Esophagus mucosa (tissue), 1 donor: ENCODE results near the gene BNIP5. TPM values are rescaled to one million over a fixed set of nuclear protein-coding genes. Genes with fewer than 3 reads are reported as not detected.
"Not testable (repeated sequence)": the region's sequence is repeated elsewhere in the genome, so short reads cannot be mapped to it uniquely, and the experiment has no call there.

Experiments
- ATAC-seq: fragments of 200-7000 bp; cut with Tn5 transposase; one replicate; pipeline ENCODE4 v1.9.1; 2020
- total RNA-seq: library from RNA; stranded (reverse); gene quantifications from one replicate; pipeline ENCODE4 v1.2.4, GENCODE V29; 2023
- donor health status: DM: yes; HTN: yes; CAD: no.

BNIP5 gene
- total RNA-seq, 1 donor from 2014 or later: not detected

GRCh38 chr6:36364669-36365479 is 28.2 kb upstream of the BNIP5 start:
- no peak for ATAC-seq

GRCh38 chr6:36364061-36364635 is 27.5 kb upstream of the BNIP5 start:
- not testable (repeated sequence) for ATAC-seq

- not testable (repeated sequence) for ATAC-seq
Measured at GRCh38 chr6:36363371-36363752, 26.7 kb upstream of the BNIP5 start.

GRCh38 chr6:36362551-36363370 is 26.1 kb upstream of the BNIP5 start:
- no peak for ATAC-seq

- no peak for ATAC-seq
Measured at GRCh38 chr6:36361071-36361470, 24.4 kb upstream of the BNIP5 start.

GRCh38 chr6:36360241-36361054 is 23.8 kb upstream of the BNIP5 start:
- peak; percentile 87 for ATAC-seq

- ATAC-seq: no peak
Measured at GRCh38 chr6:36358226-36358915, 21.7 kb upstream of the BNIP5 start.

- ATAC-seq: no peak
Measured at GRCh38 chr6:36357872-36358225, 21.2 kb upstream of the BNIP5 start.

- no peak for ATAC-seq
Measured at GRCh38 chr6:36355819-36356218, 19.1 kb upstream of the BNIP5 start.

- ATAC-seq: peak; percentile 28
Measured at GRCh38 chr6:36353411-36353915, 16.8 kb upstream of the BNIP5 start.

- ATAC-seq: no peak
Measured at GRCh38 chr6:36352477-36353157, 15.9 kb upstream of the BNIP5 start.

- ATAC-seq: no peak
Measured at GRCh38 chr6:36350681-36351571, 14.2 kb upstream of the BNIP5 start.

GRCh38 chr6:36350082-36350481 is 13.4 kb upstream of the BNIP5 start:
- no peak for ATAC-seq

GRCh38 chr6:36349240-36349639 is 12.6 kb upstream of the BNIP5 start:
- ATAC-seq: peak; percentile 56

GRCh38 chr6:36347621-36348020 is 10.9 kb upstream of the BNIP5 start:
- ATAC-seq: no peak

- no peak for ATAC-seq
Measured at GRCh38 chr6:36346486-36347273, 10.0 kb upstream of the BNIP5 start.

GRCh38 chr6:36345681-36346466 is 9.2 kb upstream of the BNIP5 start:
- peak; percentile 86 for ATAC-seq

- ATAC-seq: no peak
Measured at GRCh38 chr6:36343109-36343680, 6.5 kb upstream of the BNIP5 start.
